T-cell (primary cell): ENCODE measurements around the gene MACO1. TPM values are rescaled to one million over a fixed set of nuclear protein-coding genes. Genes with fewer than 3 reads are reported as not detected.
"Not testable (repeated sequence)": the region's sequence is repeated elsewhere in the genome, so short reads cannot be mapped to it uniquely, and the experiment has no call there.

Experiments
- ATAC-seq, 4 experiments: fragments of 200-7000 bp in 3 of 4; fragments of 150-1000 bp in 1 of 4; cut with Tn5 transposase; replicated peaks in 1 of 4; 1 replicate in 3 of 4; 2 replicates in 1 of 4; pipeline ENCODE4 v1.10.0; 2021; ENCODE audit warnings: moderate library complexity in 3 of 4, mild to moderate bottlenecking in 2 of 4, moderate number of reproducible peaks in 1 of 4
- CTCF ChIA-PET, 2 donors: fragments of 300-600 bp; sonication (Branson Sonifier 250); formaldehyde crosslinking; loops; one replicate each; lab custom pipeline; 2022; ENCODE audit warnings: antibody characterized with exemption in 2 of 2; lab: Charles Lee
- POLR2A ChIA-PET, 2 donors: fragments of 300-600 bp; sonication (Branson Sonifier 250); formaldehyde crosslinking; loops; one replicate each; lab custom pipeline; 2022; ENCODE audit warnings: antibody characterized with exemption in 2 of 2; lab: Charles Lee
- DNase-seq, 35 experiments: peaks; one replicate each; pipeline versions ENCODE4 v3.0.0 to v3.0.0-alpha.2; 2013 to 2023
- H3K27ac ChIP-seq: one replicate; pipeline ENCODE4 v1.5.1; 2013; ENCODE audit warnings: low read length
- H3K27me3 ChIP-seq, 2 experiments: replicated peaks in 1 of 2; 1 replicate in 1 of 2; 2 replicates in 1 of 2; pipeline versions ENCODE4 v1.6.1 to v1.7.0; 2013; ENCODE audit warnings: low read length in 1 of 2, mixed read lengths in 1 of 2; ENCODE audit not compliant: control insufficient read depth in 2 of 2, insufficient read depth in 2 of 2; ENCODE audit errors: extremely low read depth in 1 of 2
- H3K36me3 ChIP-seq, 2 donors: 1 replicate in 1 of 2; 2 replicates in 1 of 2; pipeline versions ENCODE4 v1.6.1 to v1.7.0; 2013; ENCODE audit warnings: low read length in 1 of 2; ENCODE audit not compliant: control insufficient read depth in 2 of 2, insufficient read depth in 1 of 2; ENCODE audit errors: extremely low read depth in 1 of 2
- H3K4me1 ChIP-seq, 2 experiments: 1 replicate in 1 of 2; 2 replicates in 1 of 2; pipeline versions ENCODE4 v1.6.1 to v1.7.0; 2013; ENCODE audit warnings: low read length in 2 of 2, mixed read lengths in 1 of 2; ENCODE audit not compliant: insufficient read depth in 2 of 2, control insufficient read depth in 1 of 2; ENCODE audit errors: extremely low read depth in 1 of 2
- H3K4me3 ChIP-seq, 2 donors: 1 replicate in 1 of 2; 2 replicates in 1 of 2; pipeline versions ENCODE4 v1.5.1 to v1.7.0; 2013; ENCODE audit warnings: mild to moderate bottlenecking in 2 of 2, low read length in 1 of 2, moderate library complexity in 1 of 2; ENCODE audit not compliant: control insufficient read depth in 1 of 2; ENCODE audit errors: extremely low read depth in 1 of 2
- H3K9me3 ChIP-seq: 2 replicates; pipeline ENCODE4 v1.7.0; 2013
- H3K27ac Mint-ChIP-seq, 2 donors: one replicate each; pipeline ENCODE4 v1.8.0; 2020 to 2021; ENCODE audit warnings: mild to moderate bottlenecking in 2 of 2, mixed read lengths in 2 of 2
- H3K27me3 Mint-ChIP-seq, 2 donors: one replicate each; pipeline ENCODE4 v1.8.0; 2021 to 2022; ENCODE audit warnings: mixed read lengths in 2 of 2
- H3K36me3 Mint-ChIP-seq: one replicate; pipeline ENCODE4 v1.8.0; 2021; ENCODE audit warnings: mixed read lengths
- H3K4me1 Mint-ChIP-seq, 3 donors: one replicate each; pipeline ENCODE4 v1.8.0; 2020 to 2022; ENCODE audit warnings: mixed read lengths in 3 of 3, mild to moderate bottlenecking in 1 of 3
- H3K4me3 Mint-ChIP-seq, 3 donors: one replicate each; pipeline ENCODE4 v1.8.0; 2020 to 2022; ENCODE audit warnings: mild to moderate bottlenecking in 3 of 3, mixed read lengths in 3 of 3, moderate library complexity in 3 of 3
- H3K9me3 Mint-ChIP-seq, 3 donors: one replicate each; pipeline ENCODE4 v1.8.0; 2020 to 2022; ENCODE audit warnings: mixed read lengths in 3 of 3
- WGBS: methylation state at CpG from one replicate; pipeline ENCODE4 v1.1.5; 2013; ENCODE audit warnings: missing lambda C conversion rate; ENCODE audit not compliant: insufficient coverage; 5-methylcytosine and 5-hydroxymethylcytosine counted together
- total RNA-seq, 35 experiments: library from RNA in 6 of 35; stranded (reverse) in 6 of 35; fragments of 120-200 nt in 1 of 35; gene quantifications; one replicate each; pipeline versions ENCODE4 v1.2.1 to v1.2.4 and lab custom pipeline; 2013 to 2026

The MACO1 gene
- total RNA-seq, 5 donors from 2014 or later (not counting 1 experiment from before 2014, with no cell fraction given) = 19.7 to 23.2 (median 21.5) TPM

DNA sequence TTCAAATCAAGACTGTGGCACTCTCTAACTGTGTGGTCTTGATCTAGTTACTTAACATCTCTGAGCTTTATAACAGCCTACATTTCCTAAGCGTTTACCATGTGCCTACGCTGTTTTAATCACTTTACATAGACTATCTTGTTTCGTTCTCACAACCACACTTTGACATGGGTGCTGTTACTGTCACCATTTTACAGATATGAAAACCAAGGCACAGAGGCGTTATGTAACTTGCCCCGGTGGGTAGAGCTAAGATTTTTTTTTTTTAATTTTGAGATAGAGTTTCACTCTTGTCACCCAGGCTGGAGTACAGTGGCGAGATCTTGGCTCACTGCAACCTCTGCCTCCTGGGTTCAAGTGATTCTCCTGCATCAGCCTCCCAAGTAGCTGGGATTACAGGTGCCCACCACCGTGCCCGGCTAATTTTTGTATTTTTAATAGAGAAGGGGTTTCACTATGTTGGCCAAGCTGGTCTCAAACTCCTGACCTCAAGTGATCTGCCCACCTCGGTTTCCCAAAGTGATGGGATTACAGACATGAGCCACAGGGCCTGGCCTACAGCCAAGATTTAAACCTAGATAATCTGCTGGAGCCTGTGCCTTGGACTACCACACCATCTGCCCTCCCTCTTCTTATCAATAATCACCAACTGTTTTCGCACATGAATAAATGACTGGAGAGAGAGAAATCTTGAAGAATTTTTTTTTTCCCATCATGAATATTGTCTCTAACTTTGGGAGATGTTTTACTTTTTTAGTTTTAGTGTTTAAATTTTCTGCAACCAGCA is 20.9 kb upstream of the MACO1 start:
- H3K36me3 ChIP-seq, H3K9me3 Mint-ChIP-seq, H3K27ac Mint-ChIP-seq, H3K4me3 ChIP-seq, H3K4me3 Mint-ChIP-seq, H3K27me3 Mint-ChIP-seq, POLR2A ChIA-PET, H3K9me3 ChIP-seq, H3K27me3 ChIP-seq, H3K4me1 Mint-ChIP-seq, DNase-seq, H3K4me1 ChIP-seq, CTCF ChIA-PET, H3K36me3 Mint-ChIP-seq, H3K27ac ChIP-seq, ATAC-seq: not testable (repeated sequence)
- WGBS = no CpG with 5 or more reads among the region's 10 CpGs

- H3K4me3 ChIP-seq, H3K9me3 Mint-ChIP-seq, H3K4me3 Mint-ChIP-seq, DNase-seq, H3K27ac ChIP-seq, H3K27me3 Mint-ChIP-seq, POLR2A ChIA-PET, CTCF ChIA-PET, H3K27me3 ChIP-seq, H3K4me1 Mint-ChIP-seq, ATAC-seq, H3K36me3 ChIP-seq, H3K4me1 ChIP-seq, H3K27ac Mint-ChIP-seq, H3K9me3 ChIP-seq, H3K36me3 Mint-ChIP-seq: not testable (repeated sequence)
- 100% methylated on average over 3 of the region's 14 CpGs for WGBS
Measured at GRCh38 chr1:25412872-25413623, 17.6 kb upstream of the MACO1 start.

GRCh38 chr1:25414157-25414556 is 16.5 kb upstream of the MACO1 start:
- POLR2A ChIA-PET, H3K27me3 ChIP-seq, H3K36me3 Mint-ChIP-seq, H3K27ac Mint-ChIP-seq, H3K36me3 ChIP-seq, ATAC-seq, CTCF ChIA-PET, H3K9me3 Mint-ChIP-seq, H3K27ac ChIP-seq, H3K4me3 ChIP-seq, H3K4me1 Mint-ChIP-seq, DNase-seq, H3K4me3 Mint-ChIP-seq, H3K9me3 ChIP-seq, H3K27me3 Mint-ChIP-seq, H3K4me1 ChIP-seq: not testable (repeated sequence)
- no CpG with 5 or more reads among the region's 6 CpGs for WGBS

- CTCF ChIA-PET, H3K36me3 Mint-ChIP-seq: not testable (repeated sequence)
- no CpG with 5 or more reads among the region's 1 CpG for WGBS
Measured at GRCh38 chr1:25414578-25414977, 16.1 kb upstream of the MACO1 start.

DNA sequence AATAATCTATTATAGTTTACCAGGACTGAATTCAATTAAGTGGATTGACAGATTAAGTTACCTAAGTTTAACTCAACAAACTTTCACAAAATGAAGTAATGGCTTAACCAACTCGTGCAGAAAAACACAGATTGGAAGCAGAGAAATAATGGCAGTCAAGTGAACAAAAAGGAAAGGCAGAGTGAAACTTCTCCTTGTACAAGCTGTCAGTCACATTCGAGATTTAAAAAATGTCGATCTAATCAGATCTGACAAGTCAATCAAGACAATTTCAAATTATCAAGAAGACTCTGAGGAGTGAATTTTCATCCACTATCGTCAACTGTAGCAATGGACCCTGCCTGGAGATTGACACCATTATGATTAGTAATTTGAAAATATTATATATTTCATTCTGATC is 13.4 kb upstream of the MACO1 start:
- H3K4me1 Mint-ChIP-seq, H3K36me3 ChIP-seq, POLR2A ChIA-PET, H3K27ac ChIP-seq, ATAC-seq, H3K4me3 ChIP-seq, H3K4me3 Mint-ChIP-seq, DNase-seq, H3K27me3 Mint-ChIP-seq, H3K9me3 ChIP-seq, H3K27me3 ChIP-seq, H3K36me3 Mint-ChIP-seq, H3K9me3 Mint-ChIP-seq, H3K4me1 ChIP-seq, H3K27ac Mint-ChIP-seq, CTCF ChIA-PET: not testable (repeated sequence)
- WGBS = no CpG with 5 or more reads among the region's 4 CpGs

More at GRCh38 chr1:25414578-25414977, 16.1 kb upstream of the MACO1 start:
- H3K27me3 Mint-ChIP-seq, H3K9me3 ChIP-seq, H3K4me3 Mint-ChIP-seq, POLR2A ChIA-PET, ATAC-seq, DNase-seq, H3K4me3 ChIP-seq, H3K4me1 Mint-ChIP-seq, H3K9me3 Mint-ChIP-seq, H3K27ac ChIP-seq, H3K27ac Mint-ChIP-seq, H3K4me1 ChIP-seq, H3K36me3 ChIP-seq, H3K27me3 ChIP-seq: not testable (repeated sequence)

DNA sequence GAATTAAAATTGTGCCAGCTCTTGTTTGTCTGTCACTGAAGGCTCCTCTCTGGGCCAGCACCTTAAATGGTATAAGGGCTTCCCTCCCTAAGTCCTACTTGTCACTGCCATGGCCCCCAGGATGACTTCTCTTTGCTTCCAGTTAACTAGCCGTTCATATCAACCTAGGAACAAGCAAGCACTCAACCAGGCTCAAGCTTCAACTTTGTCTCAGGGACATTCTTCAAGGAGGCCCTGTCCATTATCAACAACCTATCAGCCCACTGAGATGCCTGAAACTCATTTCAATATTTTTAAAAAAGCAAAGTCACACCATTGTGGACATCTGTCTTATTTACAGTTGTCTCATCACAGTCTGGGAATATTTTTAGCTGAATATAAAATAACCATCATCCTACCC is 11.4 kb upstream of the MACO1 start:
- H3K27me3 Mint-ChIP-seq, ATAC-seq, H3K9me3 Mint-ChIP-seq: not testable (repeated sequence)

More for the DNA sequence above, 11.4 kb upstream of the MACO1 start:
- H3K4me3 Mint-ChIP-seq, H3K27ac Mint-ChIP-seq, H3K9me3 ChIP-seq, H3K4me1 ChIP-seq, H3K4me3 ChIP-seq, POLR2A ChIA-PET, H3K36me3 ChIP-seq, H3K27ac ChIP-seq, CTCF ChIA-PET, DNase-seq, H3K27me3 ChIP-seq, H3K36me3 Mint-ChIP-seq, H3K4me1 Mint-ChIP-seq: not testable (repeated sequence)
- WGBS = 80% methylated on average over 1 of the region's 1 CpG
